Islet of Langerhans (tissue), 1 donor: Measurements from ENCODE around the gene PAX5.

Source experiments
- FAIRE-seq: peaks from one replicate; lab custom pipeline; 2011; peaks lifted over from hg19 to GRCh38; lab: Jason Lieb, UNC

Gene PAX5

DNA sequence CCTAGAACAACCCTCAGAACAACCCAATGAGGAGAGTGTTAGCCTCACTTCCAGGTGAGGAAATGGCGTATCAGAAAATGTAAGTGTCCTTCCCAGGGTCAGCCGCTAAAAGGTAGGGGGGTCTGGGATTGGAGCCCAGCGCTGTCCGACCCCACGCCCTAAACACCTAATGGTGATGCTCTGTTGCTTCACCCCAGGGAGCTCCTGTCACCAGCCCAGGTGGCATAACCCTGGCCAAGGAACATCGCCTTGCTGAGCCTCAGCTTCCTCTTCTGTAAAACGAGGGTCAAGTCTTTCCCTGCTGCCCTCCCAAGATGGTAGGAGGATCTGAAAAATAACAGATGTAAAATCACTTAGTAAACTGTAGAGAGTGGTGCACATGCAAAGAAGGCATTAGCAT is 132.5 kb downstream of the PAX5 start:
- no peak for FAIRE-seq

GRCh38 chr9:36900856-36901220 is 133.2 kb downstream of the PAX5 start:
- no peak for FAIRE-seq

DNA sequence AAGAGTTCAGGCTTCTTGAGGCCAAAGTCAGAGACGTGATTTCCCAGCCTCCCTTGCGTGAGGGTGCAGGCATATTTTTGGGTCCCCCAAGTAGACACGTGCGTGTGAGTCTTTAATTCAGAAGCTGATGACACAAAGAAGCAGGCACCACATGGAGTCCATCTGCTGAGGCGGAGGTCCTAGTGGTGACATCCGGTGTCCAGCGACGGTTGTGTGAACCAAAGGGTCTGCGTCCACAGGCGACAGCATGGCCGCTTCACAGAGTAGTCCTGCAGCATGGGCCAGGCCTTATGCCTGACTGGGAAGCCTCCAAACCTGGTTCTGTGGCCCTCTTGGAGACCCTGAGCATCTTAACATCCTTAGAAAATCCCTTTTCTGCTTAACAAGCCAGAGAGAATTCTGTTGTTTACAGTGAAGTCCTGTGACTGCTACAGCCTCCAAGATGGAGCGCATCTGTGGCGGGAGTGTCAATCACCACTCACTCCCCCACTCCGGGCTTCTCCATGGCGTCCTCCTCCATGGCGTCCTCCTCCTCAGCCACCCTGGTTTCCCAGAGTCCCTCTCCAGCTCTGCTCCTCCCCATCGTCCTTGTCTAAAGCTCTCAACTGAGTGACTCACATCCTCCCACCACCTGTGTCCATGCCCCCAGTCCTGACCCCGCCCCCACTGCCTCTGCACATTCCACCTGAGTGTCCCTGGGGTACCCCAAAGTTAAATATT is 133.8 kb downstream of the PAX5 start:
- FAIRE-seq = no peak

- FAIRE-seq = no peak
Observed at GRCh38 chr9:36899406-36899805, 134.7 kb downstream of the PAX5 start.

DNA sequence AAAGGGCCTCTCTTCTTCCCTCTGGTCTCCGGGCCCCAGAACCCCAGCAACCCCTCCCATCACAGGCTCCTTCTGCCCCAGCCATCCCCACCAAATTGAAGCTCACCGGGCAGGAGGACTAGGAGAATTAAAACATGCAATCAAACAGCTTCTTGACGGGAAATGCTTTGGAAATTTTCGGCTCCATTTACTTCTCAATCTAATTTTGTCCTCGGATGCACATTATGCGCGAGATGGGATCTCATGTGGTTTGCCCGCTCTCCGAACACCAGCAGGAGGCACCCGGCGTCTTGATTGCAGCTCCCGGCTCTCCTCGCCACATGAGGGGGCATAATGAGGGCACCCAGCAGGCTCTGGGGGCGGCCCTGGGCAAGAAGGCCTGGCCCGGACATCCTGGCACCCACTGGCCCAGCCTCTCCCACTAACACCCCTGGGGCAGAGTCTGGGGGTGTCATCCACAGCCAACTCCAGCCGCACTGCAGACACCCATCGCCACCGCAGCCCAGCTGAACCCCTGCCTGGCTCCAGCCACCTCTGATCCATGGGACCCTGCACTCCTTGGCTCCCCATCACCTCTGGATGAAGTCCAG is 135.5 kb downstream of the PAX5 start:
- no peak for FAIRE-seq

- FAIRE-seq = no peak
Observed at GRCh38 chr9:36897478-36897877, 136.6 kb downstream of the PAX5 start.

DNA sequence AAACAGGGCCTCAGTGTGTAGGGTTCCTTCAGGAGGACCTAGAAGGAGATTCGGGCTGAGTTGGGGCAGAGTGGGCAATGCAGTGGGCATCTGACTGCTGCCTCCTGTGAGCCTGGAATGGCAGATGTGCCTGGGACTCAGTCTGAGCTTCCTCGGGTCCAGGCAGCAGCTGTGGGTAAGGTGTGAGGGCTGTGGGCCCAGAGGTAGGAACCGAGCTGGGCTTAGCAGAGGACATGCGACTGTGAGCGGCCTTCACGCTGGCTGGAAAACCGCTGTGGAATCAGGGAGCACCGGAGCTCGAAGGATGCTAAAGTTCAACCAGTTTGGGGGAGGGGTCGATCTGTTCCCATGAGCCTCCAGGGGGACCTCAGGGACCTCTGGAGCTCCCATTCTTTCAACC is 137.0 kb downstream of the PAX5 start:
- FAIRE-seq = no peak

DNA sequence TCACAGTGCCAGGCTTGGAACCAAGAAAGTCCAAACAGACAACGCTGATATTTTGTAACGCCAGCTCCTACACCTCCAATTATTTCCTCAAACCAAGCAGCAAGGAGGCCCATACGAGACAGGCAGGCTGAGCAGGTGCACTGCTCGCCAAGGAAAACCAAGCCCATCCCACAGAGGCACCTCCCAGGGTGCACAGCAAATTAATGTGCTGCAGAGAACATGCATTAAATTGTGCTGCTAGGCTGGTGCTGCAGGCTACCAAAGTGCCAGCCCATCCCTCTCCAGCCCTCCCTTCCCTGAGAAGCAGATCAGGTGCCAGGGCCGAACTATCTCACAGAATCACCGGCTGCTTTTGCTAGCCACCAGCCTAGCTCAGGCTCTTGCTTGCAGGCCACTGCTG is 137.8 kb downstream of the PAX5 start:
- FAIRE-seq = no peak

DNA sequence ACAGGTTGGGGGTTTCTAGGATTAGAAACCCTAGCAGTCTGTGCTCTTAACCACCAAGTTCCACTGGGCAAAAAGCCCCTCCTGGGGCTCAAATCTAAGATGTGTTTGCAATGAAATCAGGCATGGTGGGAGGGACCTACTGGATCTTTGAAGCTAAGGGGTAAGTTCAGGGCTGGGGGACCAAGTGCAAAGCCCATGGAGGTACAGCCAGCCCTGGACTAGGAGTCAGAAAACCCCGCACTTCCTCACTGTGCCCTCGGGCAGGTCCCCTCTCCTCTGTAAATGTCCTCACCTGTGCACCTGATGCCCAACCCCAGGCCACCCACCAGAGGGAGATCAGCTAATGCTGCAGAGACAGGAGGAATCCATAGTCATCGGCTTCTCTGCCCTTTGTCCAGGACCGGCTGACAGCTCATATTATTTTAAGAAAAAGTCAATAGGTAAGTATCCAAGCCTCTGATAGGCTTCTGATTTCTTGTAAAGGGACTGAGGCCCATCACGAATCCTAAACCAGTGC is 138.3 kb downstream of the PAX5 start:
- FAIRE-seq = no peak

- FAIRE-seq = no peak
Observed at GRCh38 chr9:36894695-36895310, 139.3 kb downstream of the PAX5 start.

DNA sequence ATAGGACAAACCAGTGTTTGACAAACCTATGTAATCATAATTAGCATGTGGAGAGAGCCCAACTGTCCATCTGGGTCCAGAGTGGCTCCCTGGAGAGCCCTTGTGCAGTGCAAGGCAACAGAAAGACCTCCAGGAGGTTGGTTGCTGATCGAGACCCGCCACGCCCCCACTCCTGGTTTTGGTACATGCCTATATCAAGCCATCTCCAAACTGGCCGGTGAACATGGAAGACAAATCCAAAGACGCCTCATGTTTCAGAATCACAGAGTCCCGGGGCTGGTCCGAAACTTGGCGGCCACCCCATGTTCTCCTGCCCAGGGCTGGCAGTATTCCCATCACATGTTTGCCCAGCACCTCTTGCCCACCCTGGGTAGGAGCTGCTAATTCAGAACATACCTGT is 140.2 kb downstream of the PAX5 start:
- FAIRE-seq = no peak

DNA sequence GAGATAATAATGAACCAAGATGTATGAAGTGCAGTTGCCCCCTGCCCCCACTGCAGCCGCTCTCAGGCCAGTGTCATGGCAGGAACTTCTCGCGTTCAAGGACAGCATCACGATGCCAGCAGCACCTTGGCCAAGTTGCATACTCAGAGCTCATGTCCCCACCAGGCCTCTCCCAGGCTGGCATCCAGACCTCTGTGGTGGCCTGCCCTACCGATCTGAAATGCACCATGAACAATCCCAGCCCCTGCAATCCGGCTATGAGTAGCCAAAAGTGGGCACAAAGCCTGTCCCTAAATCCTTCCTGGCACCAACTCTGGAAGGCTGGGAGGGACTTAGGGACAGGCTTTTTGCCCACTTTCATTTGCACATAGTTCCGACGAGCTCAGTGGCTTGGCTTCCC is 140.9 kb downstream of the PAX5 start:
- FAIRE-seq = no peak

DNA sequence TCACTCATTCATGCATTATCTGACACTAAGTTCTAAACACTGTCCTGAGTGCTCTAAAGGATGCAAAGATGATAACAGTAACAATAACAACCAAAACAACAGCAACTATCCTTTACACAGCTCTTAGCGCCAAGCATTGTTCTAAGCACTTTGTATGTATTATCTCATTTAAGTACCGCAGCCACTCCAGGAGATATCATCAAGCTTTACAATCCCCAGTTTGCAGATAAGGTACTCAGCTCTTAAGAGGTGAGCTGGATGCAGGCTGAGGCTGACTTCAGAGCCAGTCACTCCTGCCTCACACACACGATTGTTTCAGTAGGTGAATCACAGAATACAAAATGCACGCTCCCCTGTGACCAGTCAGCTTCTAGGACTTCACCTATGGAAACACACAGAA is 141.8 kb downstream of the PAX5 start:
- no peak for FAIRE-seq

- FAIRE-seq = no peak
Observed at GRCh38 chr9:36891341-36891811, 142.7 kb downstream of the PAX5 start.

GRCh38 chr9:36889844-36890243 is 144.2 kb downstream of the PAX5 start:
- FAIRE-seq = no peak

- FAIRE-seq = no peak
Observed at GRCh38 chr9:36888551-36888950, 145.5 kb downstream of the PAX5 start.

DNA sequence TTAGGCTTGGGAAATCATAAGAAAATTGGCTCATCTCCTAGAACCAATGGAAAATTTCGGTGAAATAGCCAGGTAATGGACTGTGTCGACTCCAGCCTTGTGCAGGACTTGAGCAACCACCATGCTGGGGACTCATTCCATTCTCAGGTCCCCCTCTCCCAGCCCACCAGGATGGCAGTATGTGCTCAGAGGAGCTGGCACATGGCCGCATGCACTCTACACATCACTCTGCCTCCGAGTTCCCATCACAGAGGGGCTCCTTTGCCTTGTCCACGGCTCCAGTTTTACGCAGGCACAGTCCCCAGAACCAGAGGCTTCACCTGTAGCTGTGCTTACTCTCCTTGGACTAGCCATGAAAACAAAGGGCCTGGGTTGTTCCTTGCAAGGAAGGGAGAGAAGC is 149.3 kb downstream of the PAX5 start:
- FAIRE-seq = no peak

- no peak for FAIRE-seq
Observed at GRCh38 chr9:36882594-36882993, 151.5 kb downstream of the PAX5 start.

DNA sequence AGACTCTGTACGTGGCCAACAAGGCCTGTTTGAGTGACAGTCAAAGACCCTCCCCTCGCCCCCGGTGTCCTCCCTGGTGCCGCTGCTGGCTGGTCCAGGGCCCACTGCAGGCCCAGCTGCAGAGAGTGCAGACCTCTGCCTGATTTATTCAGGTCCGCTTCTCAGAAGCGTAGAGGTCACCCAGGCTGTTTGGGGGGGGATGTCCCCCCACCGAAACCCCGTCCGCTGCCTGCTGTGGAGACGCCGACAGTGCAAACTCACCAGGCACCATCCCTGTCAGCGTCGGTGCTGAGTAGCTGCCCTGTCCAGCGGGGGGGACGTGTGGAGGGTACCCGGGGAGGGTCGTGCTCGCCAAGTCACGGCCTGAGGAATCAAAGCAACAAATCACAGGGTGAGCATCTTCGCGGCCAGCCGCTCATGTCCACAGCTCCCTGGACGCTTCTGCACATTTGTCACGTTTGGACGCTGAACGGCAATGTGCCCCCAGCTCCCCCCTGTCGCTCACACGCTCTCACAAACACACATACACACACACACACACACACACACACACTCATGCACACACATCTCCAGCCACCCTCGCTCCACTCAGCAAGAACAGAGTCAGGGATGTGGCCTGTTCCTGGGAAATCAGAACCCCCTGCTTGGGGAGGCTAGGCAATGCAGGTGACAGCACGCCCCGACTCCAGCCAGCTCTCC is 152.2 kb downstream of the PAX5 start:
- FAIRE-seq = no peak

DNA sequence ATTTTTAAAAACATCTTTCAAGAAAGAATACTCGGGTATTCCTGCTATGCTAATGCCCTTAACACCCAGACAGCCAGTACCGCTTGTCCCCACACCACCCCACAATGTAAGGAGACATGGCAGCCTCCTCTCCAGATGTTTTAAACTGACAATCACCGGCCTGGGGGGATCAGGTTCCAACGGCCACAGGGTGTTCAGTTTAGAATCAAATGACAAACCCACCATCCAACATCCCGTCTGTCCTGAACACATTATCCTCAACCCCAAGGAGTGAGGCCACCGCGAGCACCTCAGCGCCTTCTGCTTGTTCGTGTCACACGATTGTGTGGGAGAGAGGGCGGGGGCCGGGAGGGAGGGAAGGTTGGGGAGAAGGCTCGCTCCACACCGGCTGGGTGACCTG is 152.8 kb downstream of the PAX5 start:
- FAIRE-seq = no peak

- no peak for FAIRE-seq
Observed at GRCh38 chr9:36880075-36880474, 154.0 kb downstream of the PAX5 start.

- no peak for FAIRE-seq
Observed at GRCh38 chr9:36878986-36879982, 154.8 kb downstream of the PAX5 start.
